Esophagus squamous epithelium (tissue), 5 donors: ENCODE measurements around the gene SERPINA9. TPM values are rescaled to one million over a fixed set of nuclear protein-coding genes. Genes with fewer than 3 reads are reported as not detected.

ENCODE experiments used
- DNase-seq: peaks from one replicate; lab custom pipeline; 2025; lab: John Stamatoyannopoulos, UW
- H3K27ac ChIP-seq, 4 donors: fragments of 200-600 bp; sonication (generic); one replicate each; pipeline ENCODE4 v1.5.1; 2016 to 2019; ENCODE audit warnings: mild to moderate bottlenecking in 1 of 4
- H3K27me3 ChIP-seq, 4 donors: fragments of 200-600 bp; sonication (generic); 1 replicate in 3 of 4; 2 replicates in 1 of 4; pipeline versions ENCODE4 v1.5.1 to v1.6.0; 2017 to 2021; ENCODE audit warnings: antibody characterized with exemption in 1 of 4
- H3K36me3 ChIP-seq, 3 donors: fragments of 200-600 bp; sonication (generic); one replicate each; pipeline ENCODE4 v1.5.1; 2016 to 2019
- H3K4me1 ChIP-seq, 3 donors: fragments of 200-600 bp; sonication (generic); one replicate each; pipeline ENCODE4 v1.5.1; 2017 to 2019
- H3K4me3 ChIP-seq, 4 donors: fragments of 200-600 bp; sonication (generic); 1 replicate in 3 of 4; 2 replicates in 1 of 4; pipeline ENCODE4 v1.5.1; 2016 to 2019; ENCODE audit warnings: mild to moderate bottlenecking in 2 of 4, moderate library complexity in 1 of 4
- H3K9me3 ChIP-seq, 3 donors: fragments of 200-600 bp; sonication (generic); one replicate each; pipeline ENCODE4 v1.5.1; 2016 to 2019
- CTCF ChIP-seq, 6 experiments: fragments of 450-650 bp in 4 of 6; fragments of 200-600 bp in 2 of 6; sonication (generic) in 2 of 6; IDR thresholded peaks; one replicate each; pipeline ENCODE4 v1.5.1; 2016 to 2019; ENCODE audit warnings: antibody characterized with exemption in 6 of 6, mild to moderate bottlenecking in 4 of 6, moderate library complexity in 4 of 6
- POLR2A ChIP-seq, 4 donors: fragments of 450-650 bp; IDR thresholded peaks; one replicate each; pipeline ENCODE4 v1.6.1; 2017; ENCODE audit warnings: antibody characterized with exemption in 4 of 4, mild to moderate bottlenecking in 4 of 4, moderate library complexity in 3 of 4
- WGBS, 2 donors: methylation state at CpG; one replicate each; pipeline ENCODE4 v1.1.5; 2018; 5-methylcytosine and 5-hydroxymethylcytosine counted together
- intact Hi-C: fragments of 100-400 bp; cut with DNase I; formaldehyde crosslinking; loops from one replicate; pipeline ENCODE4 v1.15.0; 2022
- total RNA-seq, 4 donors: library from RNA; depleted of rRNA; stranded (reverse); fragments of >200 nt; gene quantifications; one replicate each; pipeline ENCODE4 v1.1.0, GENCODE V29; 2016
- donor health status: DM: yes; HTN: yes; CAD: no.

SERPINA9 gene
- total RNA-seq, 4 donors from 2014 or later: not detected

- DNase-seq: no peak
- Histone ChIP-seq H3K9me3 (no peaks in the 10 kb centered on the region), H3K27me3 (peaks cover 0 to 17% (median 0%) of the 10 kb centered on the region in 4 donors), H3K4me1 (peaks cover 1 to 4% (median 3%) of the 10 kb centered on the region in 3 donors), H3K36me3 (no peaks in the 10 kb centered on the region), H3K4me3 (no peak overlapping the region), H3K27ac (no peak overlapping the region)
- intact Hi-C loops: no loop called here
- whole genome bisulfite sequencing, 2 donors: 48 to 68% methylated on average over 4 of the region's 4 CpGs
- no peak for TF ChIP-seq POLR2A (IDR thresholded peaks at IDR 0.05)
- no peak for TF ChIP-seq CTCF (IDR thresholded peaks at IDR 0.05)
These were observed 15.5 kb upstream of the SERPINA9 start for GRCh38 chr14:94491511-94491910.

- TF ChIP-seq CTCF (IDR thresholded peaks at IDR 0.05) (no peak), POLR2A (IDR thresholded peaks at IDR 0.05) (no peak)
- H3K9me3 ChIP-seq: no peaks in the 10 kb centered on the region
- H3K27ac ChIP-seq: no peak overlapping the region
- H3K36me3 ChIP-seq: no peaks in the 10 kb centered on the region
- H3K4me1 ChIP-seq: peaks cover 4 to 11% (median 9%) of the 10 kb centered on the region in 3 donors
- H3K27me3 ChIP-seq: peaks cover 0 to 31% (median 0%) of the 10 kb centered on the region in 4 donors
- no peak for DNase-seq
- intact Hi-C loops: no loop called here
- 54 to 76% methylated on average over 5 to 8 of the region's 11 CpGs for WGBS, 2 donors
- no peak overlapping the region for H3K4me3 ChIP-seq
These were observed 13.3 kb upstream of the SERPINA9 start for GRCh38 chr14:94489336-94489735.

GRCh38 chr14:94486883-94487282 lies 10.9 kb upstream of the SERPINA9 start:
- WGBS, 2 donors: 35 to 38% methylated on average over 4 to 5 of the region's 5 CpGs
- intact Hi-C loops: no loop called here
- Histone ChIP-seq H3K9me3 (no peaks in the 10 kb centered on the region), H3K4me1 (peaks cover 4 to 11% (median 9%) of the 10 kb centered on the region in 3 donors), H3K27ac (no peak overlapping the region), H3K4me3 (no peak overlapping the region), H3K27me3 (peaks cover 0 to 39% (median 0%) of the 10 kb centered on the region in 4 donors), H3K36me3 (no peaks in the 10 kb centered on the region)
- no peak for TF ChIP-seq CTCF (IDR thresholded peaks at IDR 0.05)
- TF ChIP-seq POLR2A (IDR thresholded peaks at IDR 0.05): no peak
- DNase-seq: no peak

GRCh38 chr14:94485944-94486841 lies 10.2 kb upstream of the SERPINA9 start:
- Histone ChIP-seq H3K4me3 (peak overlapping the region in 2 of 4 donors; percentile 11 to 41), H3K27ac (no peak overlapping the region), H3K36me3 (no peaks in the 10 kb centered on the region), H3K4me1 (peaks cover 4 to 11% (median 9%) of the 10 kb centered on the region in 3 donors), H3K27me3 (peaks cover 0 to 39% (median 0%) of the 10 kb centered on the region in 4 donors), H3K9me3 (no peaks in the 10 kb centered on the region)
- intact Hi-C loops: no loop called here
- 0 to 13% methylated on average over 8 to 18 of the region's 26 CpGs for WGBS, 2 donors
- TF ChIP-seq CTCF (IDR thresholded peaks at IDR 0.05) (peak; percentile 95 to 99 (median 98)), POLR2A (IDR thresholded peaks at IDR 0.05) (no peak)
- no peak for DNase-seq

GRCh38 chr14:94484481-94484880 lies 8.5 kb upstream of the SERPINA9 start:
- Histone ChIP-seq H3K9me3 (no peaks in the 10 kb centered on the region), H3K4me3 (no peak overlapping the region), H3K36me3 (no peaks in the 10 kb centered on the region), H3K27me3 (peaks cover 0 to 39% (median 0%) of the 10 kb centered on the region in 4 donors), H3K4me1 (peaks cover 4 to 11% (median 9%) of the 10 kb centered on the region in 3 donors), H3K27ac (no peak overlapping the region)
- intact Hi-C loops: no loop called here
- TF ChIP-seq POLR2A (IDR thresholded peaks at IDR 0.05): no peak
- TF ChIP-seq CTCF (IDR thresholded peaks at IDR 0.05): no peak
- WGBS, 2 donors: 73 to 86% methylated on average over 5 of the region's 5 CpGs
- DNase-seq: no peak
